ENCODE results near the gene SMS. TPM values are rescaled to one million over a fixed set of nuclear protein-coding genes. Genes with fewer than 3 reads are reported as not detected.
A peak's percentile ranks its signal among the peaks of the same experiment; 100 is the strongest.

The SMS gene
- 100 to 1,000 TPM; 175 to 184 TPM for total RNA-seq

GRCh38 chrX:21940356-21940829 lies at the start of gene SMS:
Gene SMS, plus strand, starts transcription at chrX:21940709. Its CDS starts 116 bp downstream, at chrX:21940825.
- Mint-ChIP-seq H3K4me3 (peak within 1 kb of the TSS; percentile 91), H3K27ac (peak within 1 kb of the TSS; percentile 92), H3K9me3 (no peaks in the 10 kb centered on the region), H3K4me1 (ENCODE audit: low read depth) (peaks cover 32% of the 10 kb centered on the region), H3K36me3 (ENCODE audit: low read depth) (peaks cover 29% of the 10 kb centered on the region), H3K27me3 (no peaks in the 10 kb centered on the region)
- peak; percentile 71 for ATAC-seq
- CTCF ChIA-PET: no interaction called here
- intact Hi-C loops (cut with micrococcal nuclease): loop anchor here (2.0 to 10.0 kb wide), 2 partner anchors 14 to 106 kb away; partner anchors contain the start of gene MBTPS2
- no peak for TF ChIP-seq CTCF (IDR thresholded peaks at IDR 0.05)
- POLR2A ChIA-PET: no interaction called here
- peak; percentile 75 for DNase-seq

GRCh38 chrX:21905313-21905712 lies 35.2 kb upstream of the SMS start:
- Mint-ChIP-seq H3K9me3 (no peaks in the 10 kb centered on the region), H3K4me3 (no peak overlapping the region), H3K27me3 (no peaks in the 10 kb centered on the region), H3K4me1 (ENCODE audit: low read depth) (no peaks in the 10 kb centered on the region), H3K36me3 (ENCODE audit: low read depth) (no peaks in the 10 kb centered on the region), H3K27ac (no peak overlapping the region)
- TF ChIP-seq CTCF (IDR thresholded peaks at IDR 0.05): no peak
- ChIA-PET CTCF (no interaction called here), POLR2A (no interaction called here)
- intact Hi-C loops (cut with micrococcal nuclease): no loop called here
- DNase-seq (no peak), ATAC-seq (no peak)

GRCh38 chrX:21905953-21906352 lies 34.6 kb upstream of the SMS start:
- Mint-ChIP-seq H3K27ac (no peak overlapping the region), H3K4me1 (ENCODE audit: low read depth) (no peaks in the 10 kb centered on the region), H3K9me3 (no peaks in the 10 kb centered on the region), H3K36me3 (ENCODE audit: low read depth) (no peaks in the 10 kb centered on the region), H3K27me3 (no peaks in the 10 kb centered on the region), H3K4me3 (no peak overlapping the region)
- DNase-seq (no peak), ATAC-seq (no peak)
- POLR2A ChIA-PET: no interaction called here
- intact Hi-C loops (cut with micrococcal nuclease): no loop called here
- CTCF ChIA-PET: no interaction called here
- no peak for TF ChIP-seq CTCF (IDR thresholded peaks at IDR 0.05)

GRCh38 chrX:21907260-21907659 lies 33.2 kb upstream of the SMS start:
- no peaks in the 10 kb centered on the region for H3K27me3 Mint-ChIP-seq
- H3K36me3 Mint-ChIP-seq (ENCODE audit: low read depth): no peaks in the 10 kb centered on the region
- no peaks in the 10 kb centered on the region for H3K4me1 Mint-ChIP-seq (ENCODE audit: low read depth)
- no peaks in the 10 kb centered on the region for H3K9me3 Mint-ChIP-seq
- TF ChIP-seq CTCF (IDR thresholded peaks at IDR 0.05): no peak
- POLR2A ChIA-PET: no interaction called here
- DNase-seq: no peak
- CTCF ChIA-PET: no interaction called here
- no peak overlapping the region for H3K27ac Mint-ChIP-seq
- no peak overlapping the region for H3K4me3 Mint-ChIP-seq
- intact Hi-C loops (cut with micrococcal nuclease): no loop called here
- ATAC-seq: no peak

- ATAC-seq (no peak), DNase-seq (no peak)
- Mint-ChIP-seq H3K27me3 (no peaks in the 10 kb centered on the region), H3K4me3 (no peak overlapping the region), H3K9me3 (no peaks in the 10 kb centered on the region), H3K36me3 (ENCODE audit: low read depth) (no peaks in the 10 kb centered on the region), H3K27ac (no peak overlapping the region), H3K4me1 (ENCODE audit: low read depth) (no peaks in the 10 kb centered on the region)
- ChIA-PET POLR2A (no interaction called here), CTCF (no interaction called here)
- intact Hi-C loops (cut with micrococcal nuclease): no loop called here
- TF ChIP-seq CTCF (IDR thresholded peaks at IDR 0.05): no peak
These were observed 29.0 kb upstream of the SMS start for GRCh38 chrX:21911481-21911880.

All from activated CD8-positive, alpha-beta T cell treated with anti-CD3 and anti-CD28 coated beads for 36 hours (primary cell).